ENCODE measurements around the gene BABAM2.

BABAM2 gene

GRCh38 chr2:28350196-28350595 is 459.7 kb downstream of the BABAM2 start:
- Histone ChIP-seq H3K9me3 (ENCODE audit: control insufficient read depth in 1 of 2, low read length in 2 of 2) (no peaks in the 10 kb centered on the region), H3K27me3 (ENCODE audit: control insufficient read depth in 1 of 2, insufficient read depth in 2 of 2, low read length in 2 of 2) (no peaks in the 10 kb centered on the region), H3K27ac (ENCODE audit: low read depth, low read length) (no peak overlapping the region), H3K4me3 (ENCODE audit: low read depth in 1 of 2, low read length in 2 of 2) (no peak overlapping the region), H3K9ac (ENCODE audit: low read depth in 1 of 2, low read length in 2 of 2) (no peak overlapping the region), H3K36me3 (ENCODE audit: control insufficient read depth in 1 of 2, insufficient read depth in 2 of 2, low read length in 2 of 2) (no peaks in the 10 kb centered on the region), H3K4me1 (ENCODE audit: control insufficient read depth in 1 of 2, insufficient read depth in 2 of 2, low read length in 2 of 2) (peaks cover 2 to 5% of the 10 kb centered on the region in 2 donors)

- Histone ChIP-seq H3K9ac (ENCODE audit: low read depth in 1 of 2, low read length in 2 of 2) (no peak overlapping the region), H3K27me3 (ENCODE audit: control insufficient read depth in 1 of 2, insufficient read depth in 2 of 2, low read length in 2 of 2) (no peaks in the 10 kb centered on the region), H3K36me3 (ENCODE audit: control insufficient read depth in 1 of 2, insufficient read depth in 2 of 2, low read length in 2 of 2) (no peaks in the 10 kb centered on the region), H3K27ac (ENCODE audit: low read depth, low read length) (no peak overlapping the region), H3K4me3 (ENCODE audit: low read depth in 1 of 2, low read length in 2 of 2) (no peak overlapping the region), H3K4me1 (ENCODE audit: control insufficient read depth in 1 of 2, insufficient read depth in 2 of 2, low read length in 2 of 2) (peaks cover 9 to 11% of the 10 kb centered on the region in 2 donors), H3K9me3 (ENCODE audit: control insufficient read depth in 1 of 2, low read length in 2 of 2) (no peaks in the 10 kb centered on the region)
These were observed 460.3 kb downstream of the BABAM2 start for GRCh38 chr2:28350791-28351285.

GRCh38 chr2:28351621-28352020 is 461.1 kb downstream of the BABAM2 start:
- H3K36me3 ChIP-seq (ENCODE audit: control insufficient read depth in 1 of 2, insufficient read depth in 2 of 2, low read length in 2 of 2): no peaks in the 10 kb centered on the region
- no peak overlapping the region for H3K27ac ChIP-seq (ENCODE audit: low read depth, low read length)
- no peaks in the 10 kb centered on the region for H3K9me3 ChIP-seq (ENCODE audit: control insufficient read depth in 1 of 2, low read length in 2 of 2)
- H3K27me3 ChIP-seq (ENCODE audit: control insufficient read depth in 1 of 2, insufficient read depth in 2 of 2, low read length in 2 of 2): no peaks in the 10 kb centered on the region
- no peak overlapping the region for H3K9ac ChIP-seq (ENCODE audit: low read depth in 1 of 2, low read length in 2 of 2)
- H3K4me3 ChIP-seq (ENCODE audit: low read depth in 1 of 2, low read length in 2 of 2): no peak overlapping the region
- H3K4me1 ChIP-seq (ENCODE audit: control insufficient read depth in 1 of 2, insufficient read depth in 2 of 2, low read length in 2 of 2): peaks cover 17 to 19% of the 10 kb centered on the region in 2 donors

GRCh38 chr2:28352104-28352503 is 461.6 kb downstream of the BABAM2 start:
- H3K27me3 ChIP-seq (ENCODE audit: control insufficient read depth in 1 of 2, insufficient read depth in 2 of 2, low read length in 2 of 2): no peaks in the 10 kb centered on the region
- H3K36me3 ChIP-seq (ENCODE audit: control insufficient read depth in 1 of 2, insufficient read depth in 2 of 2, low read length in 2 of 2): no peaks in the 10 kb centered on the region
- H3K27ac ChIP-seq (ENCODE audit: low read depth, low read length): no peak overlapping the region
- no peak overlapping the region for H3K9ac ChIP-seq (ENCODE audit: low read depth in 1 of 2, low read length in 2 of 2)
- H3K4me3 ChIP-seq (ENCODE audit: low read depth in 1 of 2, low read length in 2 of 2): no peak overlapping the region
- H3K4me1 ChIP-seq (ENCODE audit: control insufficient read depth in 1 of 2, insufficient read depth in 2 of 2, low read length in 2 of 2): peaks cover 21 to 24% of the 10 kb centered on the region in 2 donors
- no peaks in the 10 kb centered on the region for H3K9me3 ChIP-seq (ENCODE audit: control insufficient read depth in 1 of 2, low read length in 2 of 2)

- no peak overlapping the region for H3K27ac ChIP-seq (ENCODE audit: low read depth, low read length)
- no peak overlapping the region for H3K9ac ChIP-seq (ENCODE audit: low read depth in 1 of 2, low read length in 2 of 2)
- peaks cover 22 to 24% of the 10 kb centered on the region in 2 donors for H3K4me1 ChIP-seq (ENCODE audit: control insufficient read depth in 1 of 2, insufficient read depth in 2 of 2, low read length in 2 of 2)
- no peaks in the 10 kb centered on the region for H3K27me3 ChIP-seq (ENCODE audit: control insufficient read depth in 1 of 2, insufficient read depth in 2 of 2, low read length in 2 of 2)
- no peaks in the 10 kb centered on the region for H3K36me3 ChIP-seq (ENCODE audit: control insufficient read depth in 1 of 2, insufficient read depth in 2 of 2, low read length in 2 of 2)
- H3K9me3 ChIP-seq (ENCODE audit: control insufficient read depth in 1 of 2, low read length in 2 of 2): no peaks in the 10 kb centered on the region
- H3K4me3 ChIP-seq (ENCODE audit: low read depth in 1 of 2, low read length in 2 of 2): no peak overlapping the region
These were observed 462.2 kb downstream of the BABAM2 start for GRCh38 chr2:28352610-28353195.

GRCh38 chr2:28354920-28355520 is 464.5 kb downstream of the BABAM2 start:
- H3K9ac ChIP-seq (ENCODE audit: low read depth in 1 of 2, low read length in 2 of 2): no peak overlapping the region
- no peaks in the 10 kb centered on the region for H3K36me3 ChIP-seq (ENCODE audit: control insufficient read depth in 1 of 2, insufficient read depth in 2 of 2, low read length in 2 of 2)
- no peak overlapping the region for H3K27ac ChIP-seq (ENCODE audit: low read depth, low read length)
- H3K9me3 ChIP-seq (ENCODE audit: control insufficient read depth in 1 of 2, low read length in 2 of 2): no peaks in the 10 kb centered on the region
- no peaks in the 10 kb centered on the region for H3K27me3 ChIP-seq (ENCODE audit: control insufficient read depth in 1 of 2, insufficient read depth in 2 of 2, low read length in 2 of 2)
- H3K4me3 ChIP-seq (ENCODE audit: low read depth in 1 of 2, low read length in 2 of 2): no peak overlapping the region
- H3K4me1 ChIP-seq (ENCODE audit: control insufficient read depth in 1 of 2, insufficient read depth in 2 of 2, low read length in 2 of 2): peaks cover 39 to 40% of the 10 kb centered on the region in 2 donors

GRCh38 chr2:28355521-28356094 is 465.1 kb downstream of the BABAM2 start:
- H3K27me3 ChIP-seq (ENCODE audit: control insufficient read depth in 1 of 2, insufficient read depth in 2 of 2, low read length in 2 of 2): no peaks in the 10 kb centered on the region
- H3K36me3 ChIP-seq (ENCODE audit: control insufficient read depth in 1 of 2, insufficient read depth in 2 of 2, low read length in 2 of 2): no peaks in the 10 kb centered on the region
- H3K9me3 ChIP-seq (ENCODE audit: control insufficient read depth in 1 of 2, low read length in 2 of 2): no peaks in the 10 kb centered on the region
- peak overlapping the region; percentile 34 for H3K27ac ChIP-seq (ENCODE audit: low read depth, low read length)
- H3K4me1 ChIP-seq (ENCODE audit: control insufficient read depth in 1 of 2, insufficient read depth in 2 of 2, low read length in 2 of 2): peaks cover 40 to 46% of the 10 kb centered on the region in 2 donors
- peak overlapping the region; percentile 48 to 56 for H3K9ac ChIP-seq (ENCODE audit: low read depth in 1 of 2, low read length in 2 of 2)
- H3K4me3 ChIP-seq (ENCODE audit: low read depth in 1 of 2, low read length in 2 of 2): no peak overlapping the region

GRCh38 chr2:28356095-28356911 is 465.8 kb downstream of the BABAM2 start:
- Histone ChIP-seq H3K4me1 (ENCODE audit: control insufficient read depth in 1 of 2, insufficient read depth in 2 of 2, low read length in 2 of 2) (peaks cover 40 to 51% of the 10 kb centered on the region in 2 donors), H3K27ac (ENCODE audit: low read depth, low read length) (peak overlapping the region; percentile 55), H3K4me3 (ENCODE audit: low read depth in 1 of 2, low read length in 2 of 2) (no peak overlapping the region), H3K27me3 (ENCODE audit: control insufficient read depth in 1 of 2, insufficient read depth in 2 of 2, low read length in 2 of 2) (no peaks in the 10 kb centered on the region), H3K36me3 (ENCODE audit: control insufficient read depth in 1 of 2, insufficient read depth in 2 of 2, low read length in 2 of 2) (no peaks in the 10 kb centered on the region), H3K9me3 (ENCODE audit: control insufficient read depth in 1 of 2, low read length in 2 of 2) (no peaks in the 10 kb centered on the region), H3K9ac (ENCODE audit: low read depth in 1 of 2, low read length in 2 of 2) (peak overlapping the region; percentile 48 to 56)

GRCh38 chr2:28357055-28357454 is 466.5 kb downstream of the BABAM2 start:
- Histone ChIP-seq H3K9ac (ENCODE audit: low read depth in 1 of 2, low read length in 2 of 2) (no peak overlapping the region), H3K27ac (ENCODE audit: low read depth, low read length) (no peak overlapping the region), H3K36me3 (ENCODE audit: control insufficient read depth in 1 of 2, insufficient read depth in 2 of 2, low read length in 2 of 2) (no peaks in the 10 kb centered on the region), H3K4me1 (ENCODE audit: control insufficient read depth in 1 of 2, insufficient read depth in 2 of 2, low read length in 2 of 2) (peaks cover 40 to 51% of the 10 kb centered on the region in 2 donors), H3K27me3 (ENCODE audit: control insufficient read depth in 1 of 2, insufficient read depth in 2 of 2, low read length in 2 of 2) (no peaks in the 10 kb centered on the region), H3K9me3 (ENCODE audit: control insufficient read depth in 1 of 2, low read length in 2 of 2) (no peaks in the 10 kb centered on the region), H3K4me3 (ENCODE audit: low read depth in 1 of 2, low read length in 2 of 2) (no peak overlapping the region)
